Lung (tissue), 12 donors: ENCODE measurements around the gene DAPK2. TPM values are rescaled to one million over a fixed set of nuclear protein-coding genes. Genes with fewer than 3 reads are reported as not detected.

ENCODE experiments used
- ATAC-seq: fragments of 200-7000 bp; cut with Tn5 transposase; one replicate; pipeline ENCODE4 v1.9.1; 2020; ENCODE audit warnings: moderate number of reproducible peaks; ENCODE audit not compliant: insufficient read depth, low FRiP score
- DNase-seq, 3 donors: peaks; one replicate each; pipeline ENCODE4 v3.0.0-alpha.2; 2013 to 2017
- H3K27ac ChIP-seq, 2 donors: one replicate each; pipeline ENCODE4 v1.5.1; 2013; ENCODE audit warnings: mild to moderate bottlenecking in 2 of 2, moderate library complexity in 2 of 2, control low read depth in 1 of 2, inconsistent platforms in 1 of 2, low read depth in 1 of 2, low read length in 1 of 2
- H3K27me3 ChIP-seq, 3 donors: one replicate each; pipeline ENCODE4 v1.5.1; 2013; ENCODE audit warnings: low read length in 2 of 3; ENCODE audit not compliant: control insufficient read depth in 3 of 3, insufficient read depth in 3 of 3
- H3K36me3 ChIP-seq, 4 donors: one replicate each; pipeline ENCODE4 v1.5.1; 2013; ENCODE audit warnings: low read length in 4 of 4, mild to moderate bottlenecking in 1 of 4, moderate library complexity in 1 of 4; ENCODE audit not compliant: control insufficient read depth in 4 of 4, insufficient read depth in 4 of 4
- H3K4me1 ChIP-seq, 5 donors: one replicate each; pipeline ENCODE4 v1.5.1; 2013; ENCODE audit warnings: low read length in 5 of 5, mild to moderate bottlenecking in 2 of 5, moderate library complexity in 1 of 5; ENCODE audit not compliant: control insufficient read depth in 5 of 5, insufficient read depth in 5 of 5
- H3K4me3 ChIP-seq: one replicate; pipeline ENCODE4 v1.5.1; 2013; ENCODE audit warnings: mild to moderate bottlenecking, control low read depth, moderate library complexity
- H3K9ac ChIP-seq, 2 donors: one replicate each; pipeline ENCODE4 v1.5.1; 2013; ENCODE audit warnings: low read length in 2 of 2, control low read depth in 1 of 2; ENCODE audit not compliant: insufficient read depth in 1 of 2
- H3K9me3 ChIP-seq, 4 donors: one replicate each; pipeline ENCODE4 v1.5.1; 2013; ENCODE audit warnings: low read length in 3 of 4, mild to moderate bottlenecking in 1 of 4, moderate library complexity in 1 of 4; ENCODE audit not compliant: control insufficient read depth in 4 of 4, insufficient read depth in 3 of 4
- WGBS, 2 donors: extraction: QIAGEN DNeasy Blood & Tissue Kit; methylation state at CpG; one replicate each; pipeline ENCODE4 v1.1.7; 2013; 5-methylcytosine and 5-hydroxymethylcytosine counted together
- polyA plus RNA-seq, 2 donors: library from polyadenylated mRNA; stranded (reverse); fragments of 200-250 nt; gene quantifications; one replicate each; pipeline ENCODE4 v1.2.1, GENCODE V29; 2013
- total RNA-seq, 2 donors: library from RNA; depleted of rRNA in 1 of 2; stranded (reverse); fragments of >200 nt in 1 of 2; gene quantifications; one replicate each; pipeline ENCODE4 v1.2.1, GENCODE V29; 2014 to 2021
- TF ChIP-seq, protein P1 (sequence below): IDR thresholded peaks from 2 replicates; pipeline ENCODE4 v1.5.1; 2012; ENCODE audit warnings: mild to moderate bottlenecking; ENCODE audit errors: control extremely low read depth, extremely low read depth
- donor health status: control.
- donor health status: control.
- donor health status: Bipolar disorder and iron deficiency.
- donor health status: healthy.
- donor health status: DM: yes; HTN: yes; CAD: no.

Gene DAPK2
- total and polyA plus RNA-seq, 4 donors, result 20.5 to 59.0 (median 49.1) TPM

DNA sequence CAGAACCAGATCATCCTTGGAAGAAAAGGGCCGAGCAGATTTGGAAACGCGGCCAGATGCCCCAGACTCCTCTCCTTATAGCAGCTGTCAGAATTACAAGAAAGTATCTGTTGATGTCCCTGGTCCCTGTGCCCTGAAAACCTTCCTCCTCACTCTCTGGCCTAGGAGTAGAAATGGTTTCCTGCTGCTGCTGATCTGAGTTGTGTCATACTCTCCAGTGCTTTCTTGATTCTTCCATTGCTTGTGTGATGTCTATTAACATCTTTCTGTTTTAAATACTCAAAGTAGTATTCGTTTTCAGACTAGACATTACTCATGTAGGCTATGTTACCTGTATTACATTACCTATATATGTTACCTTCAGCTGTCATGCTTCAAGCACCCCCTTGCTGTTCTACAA lies 185.7 kb downstream of the DAPK2 start:
- no peaks in the 10 kb centered on the region for H3K27me3 ChIP-seq
- ATAC-seq (no peak), DNase-seq (no peak)
- H3K27ac ChIP-seq, result peak overlapping the region in 1 of 2 donors; percentile 46
- H3K4me1 ChIP-seq, result peaks cover 0 to 3% (median 0%) of the 10 kb centered on the region in 5 donors
- TF ChIP-seq, protein P1, sequence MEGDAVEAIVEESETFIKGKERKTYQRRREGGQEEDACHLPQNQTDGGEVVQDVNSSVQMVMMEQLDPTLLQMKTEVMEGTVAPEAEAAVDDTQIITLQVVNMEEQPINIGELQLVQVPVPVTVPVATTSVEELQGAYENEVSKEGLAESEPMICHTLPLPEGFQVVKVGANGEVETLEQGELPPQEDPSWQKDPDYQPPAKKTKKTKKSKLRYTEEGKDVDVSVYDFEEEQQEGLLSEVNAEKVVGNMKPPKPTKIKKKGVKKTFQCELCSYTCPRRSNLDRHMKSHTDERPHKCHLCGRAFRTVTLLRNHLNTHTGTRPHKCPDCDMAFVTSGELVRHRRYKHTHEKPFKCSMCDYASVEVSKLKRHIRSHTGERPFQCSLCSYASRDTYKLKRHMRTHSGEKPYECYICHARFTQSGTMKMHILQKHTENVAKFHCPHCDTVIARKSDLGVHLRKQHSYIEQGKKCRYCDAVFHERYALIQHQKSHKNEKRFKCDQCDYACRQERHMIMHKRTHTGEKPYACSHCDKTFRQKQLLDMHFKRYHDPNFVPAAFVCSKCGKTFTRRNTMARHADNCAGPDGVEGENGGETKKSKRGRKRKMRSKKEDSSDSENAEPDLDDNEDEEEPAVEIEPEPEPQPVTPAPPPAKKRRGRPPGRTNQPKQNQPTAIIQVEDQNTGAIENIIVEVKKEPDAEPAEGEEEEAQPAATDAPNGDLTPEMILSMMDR, result no peak
- no peak overlapping the region for H3K4me3 ChIP-seq
- no peaks in the 10 kb centered on the region for H3K9me3 ChIP-seq
- H3K9ac ChIP-seq, result no peak overlapping the region
- no peaks in the 10 kb centered on the region for H3K36me3 ChIP-seq
- WGBS, 2 donors, result 89 to 94% methylated on average over 4 of the region's 4 CpGs

DNA sequence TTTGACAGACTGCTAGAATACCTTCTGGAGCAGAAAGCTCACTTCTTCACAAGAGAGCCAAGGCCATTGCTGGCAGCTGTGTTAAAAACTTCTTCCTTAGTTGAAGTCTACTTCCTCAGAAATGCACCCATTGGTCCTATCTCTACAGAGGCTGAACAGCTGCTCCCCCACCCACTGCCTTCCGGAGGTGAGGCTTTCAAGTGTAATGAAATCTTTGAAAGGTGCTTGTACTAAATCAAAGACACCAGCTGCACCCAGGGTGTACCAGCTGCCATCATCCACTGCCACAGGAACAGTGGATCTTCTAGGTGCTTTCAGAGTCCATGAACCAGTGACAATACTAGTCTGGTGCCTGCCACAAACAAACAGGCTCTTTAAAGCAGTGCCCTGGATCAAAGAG lies 186.1 kb downstream of the DAPK2 start:
- ATAC-seq, result no peak
- Histone ChIP-seq H3K9me3 (no peaks in the 10 kb centered on the region), H3K27ac (peak overlapping the region in 1 of 2 donors; percentile 46), H3K27me3 (no peaks in the 10 kb centered on the region), H3K4me1 (peaks cover 0 to 3% (median 0%) of the 10 kb centered on the region in 5 donors), H3K4me3 (no peak overlapping the region), H3K36me3 (no peaks in the 10 kb centered on the region), H3K9ac (no peak overlapping the region)
- WGBS, 2 donors, result 56 to 74% methylated on average over 1 of the region's 1 CpG
- TF ChIP-seq, protein P1, result no peak
- no peak for DNase-seq

DNA sequence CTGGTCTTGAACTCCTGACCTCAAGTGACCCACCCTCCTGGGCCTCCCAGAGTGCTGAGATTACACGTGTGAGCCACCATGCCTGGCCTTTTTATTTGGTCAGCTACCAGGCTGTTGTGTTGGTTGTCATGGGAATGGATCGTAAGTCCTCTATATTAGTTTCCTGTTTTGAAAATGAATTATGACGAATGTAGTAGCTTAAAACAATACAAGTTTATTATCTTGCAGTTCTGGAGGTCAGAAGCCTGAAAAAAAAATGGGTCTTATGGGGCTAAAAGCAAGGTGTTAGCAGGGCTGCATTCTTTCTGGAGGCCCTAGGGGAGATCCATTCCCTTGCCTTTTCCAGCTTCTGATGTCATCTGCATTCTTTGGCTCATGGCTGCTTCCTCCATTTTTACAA lies 187.4 kb downstream of the DAPK2 start:
- TF ChIP-seq, protein P1, result no peak
- peak in 1 of 3 donors; percentile 38 for DNase-seq
- H3K4me1 ChIP-seq, result peaks cover 0 to 3% (median 0%) of the 10 kb centered on the region in 5 donors
- H3K27ac ChIP-seq, result no peak overlapping the region
- H3K4me3 ChIP-seq, result no peak overlapping the region
- H3K9me3 ChIP-seq, result no peaks in the 10 kb centered on the region
- 32 to 42% methylated on average over 3 of the region's 3 CpGs for WGBS, 2 donors
- no peak overlapping the region for H3K9ac ChIP-seq
- no peaks in the 10 kb centered on the region for H3K27me3 ChIP-seq
- H3K36me3 ChIP-seq, result no peaks in the 10 kb centered on the region
- ATAC-seq, result no peak

DNA sequence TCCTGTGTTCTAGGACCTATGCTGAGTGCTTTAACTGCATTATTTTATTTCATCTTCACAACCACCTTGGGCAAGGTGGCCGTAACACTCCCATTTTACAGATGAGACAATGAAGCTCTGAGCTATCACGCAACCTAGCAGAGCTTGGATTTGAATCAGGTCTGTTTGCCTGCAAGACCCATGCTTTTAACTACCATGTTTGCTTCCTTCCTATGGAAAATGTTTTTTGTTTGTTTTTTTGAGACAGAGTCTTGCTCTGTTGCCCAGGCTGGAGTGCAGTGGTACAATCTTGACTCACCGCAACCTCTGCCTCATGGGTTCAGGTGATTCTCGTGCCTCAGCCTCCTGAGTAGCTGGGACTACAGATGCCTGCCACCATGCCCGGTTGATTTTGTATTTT lies 187.8 kb downstream of the DAPK2 start:
- Histone ChIP-seq H3K9ac (no peak overlapping the region), H3K27ac (no peak overlapping the region), H3K4me3 (no peak overlapping the region), H3K9me3 (no peaks in the 10 kb centered on the region), H3K36me3 (no peaks in the 10 kb centered on the region), H3K4me1 (peaks cover 0 to 3% (median 0%) of the 10 kb centered on the region in 5 donors), H3K27me3 (no peaks in the 10 kb centered on the region)
- DNase-seq, result no peak
- TF ChIP-seq, protein P1, result no peak
- 93 to 94% methylated on average over 5 of the region's 5 CpGs for WGBS, 2 donors
- no peak for ATAC-seq
